GM10248 (cell line): ENCODE data around the gene XPO5.
"Not testable (repeated sequence)": the region's sequence is repeated elsewhere in the genome, so short reads cannot be mapped to it uniquely, and the experiment has no call there.

Experiments used
- CTCF ChIA-PET: fragments of 300-600 bp; sonication (Branson Sonifier 250); formaldehyde crosslinking; extraction: SDS; loops from one replicate; lab custom pipeline; 2021; ENCODE audit warnings: antibody characterized with exemption; lab: Yijun Ruan, JAX
- POLR2A ChIA-PET: fragments of 350-650 bp; sonication (Branson Sonifier 250); formaldehyde crosslinking; extraction: SDS; loops from one replicate; lab custom pipeline; 2020; ENCODE audit warnings: antibody characterized with exemption; lab: Yijun Ruan, JAX
- DNase-seq: peaks from one replicate; pipeline ENCODE4 v3.0.0; 2012; ENCODE audit errors: extremely low spot score
- CTCF ChIP-seq: IDR thresholded peaks from 2 replicates; pipeline ENCODE4 v1.5.1; 2012; ENCODE audit warnings: mild to moderate bottlenecking, low read depth; ENCODE audit errors: extremely low read depth, missing control alignments, control extremely low read depth

XPO5 gene

GRCh38 chr6:43575105-43575771, 600 bp downstream of the XPO5 start:
- no peak for DNase-seq
- TF ChIP-seq CTCF = no peak

GRCh38 chr6:43572015-43572414, 3.8 kb downstream of the XPO5 start:
- POLR2A ChIA-PET = no interaction called here

More at GRCh38 chr6:43575105-43575771, 600 bp downstream of the XPO5 start:
- POLR2A ChIA-PET = interaction anchor here (0.8 kb wide), 1 partner anchor 60 kb away, joined by 3 read pairs; the partner anchor contains the start of gene MAD2L1BP
- CTCF ChIA-PET = interaction anchor here (1.1 to 4.2 kb wide), 3 partner anchors 23 to 33 kb away, joined by 3 to 16 read pairs (median 5); no protein-coding TSS in a partner anchor

GRCh38 chr6:43570876-43571441, 4.9 kb downstream of the XPO5 start:
- DNase-seq = peak; percentile 36
- POLR2A ChIA-PET = interaction anchor here (1.0 kb wide), 1 partner anchor 58 kb away, joined by 3 read pairs; the partner anchor contains the start of gene GTPBP2
- CTCF ChIA-PET = interaction anchor here (0.6 to 1.8 kb wide), 4 partner anchors 12 to 811 kb away, joined by 3 to 6 read pairs (median 3); no protein-coding TSS in a partner anchor
- TF ChIP-seq CTCF = no peak

More at GRCh38 chr6:43572015-43572414, 3.8 kb downstream of the XPO5 start:
- CTCF ChIA-PET = interaction anchor here (1.4 to 1.9 kb wide), 3 partner anchors 11 to 37 kb away, joined by 3 to 7 read pairs (median 3); no protein-coding TSS in a partner anchor
- TF ChIP-seq CTCF = no peak
- DNase-seq = no peak

- ChIA-PET POLR2A (no interaction called here), CTCF (interaction anchor here (1.2 to 1.6 kb wide), 2 partner anchors 10 to 15 kb away, joined by 3 read pairs; no protein-coding TSS in a partner anchor)
- DNase-seq = no peak
Observed at GRCh38 chr6:43559328-43559727, 16.5 kb downstream of the XPO5 start.

GRCh38 chr6:43557620-43558019, 18.2 kb downstream of the XPO5 start:
- CTCF ChIA-PET, DNase-seq: not testable (repeated sequence)
- POLR2A ChIA-PET = interaction anchor here (0.6 kb wide), 1 partner anchor 63 kb away, joined by 3 read pairs; no protein-coding TSS in a partner anchor

More at GRCh38 chr6:43559328-43559727, 16.5 kb downstream of the XPO5 start:
- no peak for TF ChIP-seq CTCF

- CTCF ChIA-PET = interaction anchor here (0.9 to 2.5 kb wide), 6 partner anchors 15 to 223 kb away, joined by 3 to 8 read pairs (median 4); partner anchors contain the start of genes POLH, VEGFA and XPO5
Observed at GRCh38 chr6:43547222-43547621, 28.6 kb downstream of the XPO5 start.

More at GRCh38 chr6:43547222-43547621, 28.6 kb downstream of the XPO5 start:
- POLR2A ChIA-PET = no interaction called here
- TF ChIP-seq CTCF = no peak
- peak; percentile 26 for DNase-seq
